ENCODE measurements around the gene MSL3.

The MSL3 gene

DNA sequence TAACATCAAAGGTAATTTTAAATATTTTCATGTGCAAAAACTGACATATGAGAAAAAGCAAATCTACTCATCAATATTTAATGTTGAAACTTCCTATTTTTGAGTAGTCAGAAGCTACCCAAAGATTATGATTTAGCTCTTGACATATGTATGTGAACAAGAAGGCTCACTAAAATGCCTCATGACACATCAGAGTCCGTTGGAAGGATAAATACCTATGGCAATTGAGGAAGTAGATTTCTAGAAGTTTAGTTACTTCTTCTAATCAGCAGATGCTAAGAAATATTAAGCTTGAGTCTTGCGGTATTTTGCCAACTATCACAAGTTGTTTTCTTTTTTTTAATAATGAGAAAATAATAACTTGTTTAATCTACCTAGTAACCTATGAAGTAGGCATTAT lies 55.3 kb downstream of the MSL3 start:
- Histone ChIP-seq H3K4me1 (no peaks in the 10 kb centered on the region), H3K36me3 (replicated peaks) (no peaks in the 10 kb centered on the region), H3K9me3 (no peaks in the 10 kb centered on the region), H3K4me3 (no peak overlapping the region), H3K27me3 (ENCODE audit: low read depth) (no peaks in the 10 kb centered on the region)
- in situ Hi-C loops (cut with MboI; ENCODE audit: low sequenced_read_pairs): no loop called here
- DNase-seq (ENCODE audit: low spot score in 2 of 2): no peak
